ENCODE data around the gene COL6A3.

Gene COL6A3

GRCh38 chr2:237413777-237414661 lies at the start of gene COL6A3:
TSS of gene COL6A3 (minus strand) at chr2:237414164. CDS start at chr2:237396817, 17,347 bp downstream.
- Histone ChIP-seq H3K9me2 (replicated peaks; ENCODE audit: low read depth, low read length) (no peaks in the 10 kb centered on the region), H3K4me2 (ENCODE audit: low read depth, low read length, poor library complexity, severe bottlenecking) (no peak within 1 kb of the TSS), H3K4me3 (ENCODE audit: low read length, poor library complexity, severe bottlenecking) (no peak within 1 kb of the TSS), H3K36me3 (ENCODE audit: insufficient read depth, low read length) (no peaks in the 10 kb centered on the region), H2AFZ (ENCODE audit: low read length) (no peak within 1 kb of the TSS), H4K20me1 (ENCODE audit: insufficient read depth, low read length, poor library complexity, severe bottlenecking) (no peaks in the 10 kb centered on the region), H3K79me2 (ENCODE audit: insufficient read depth, low read length) (no peaks in the 10 kb centered on the region), H3K9me3 (ENCODE audit: insufficient read depth, low read depth, low read length) (no peaks in the 10 kb centered on the region), H3K4me1 (ENCODE audit: insufficient read depth, low read length, poor library complexity, severe bottlenecking) (no peaks in the 10 kb centered on the region), H3K27me3 (ENCODE audit: insufficient read depth, low read length, poor library complexity, severe bottlenecking) (peaks cover 7% of the 10 kb centered on the region), H3F3A (ENCODE audit: low read depth) (no peaks in the 10 kb centered on the region), H3K9ac (ENCODE audit: low read depth, low read length, poor library complexity, severe bottlenecking) (no peak within 1 kb of the TSS)
- TF ChIP-seq EZH2phosphoT487 (IDR thresholded peaks at IDR 0.05; ENCODE audit: borderline replicate concordance) (no peak), CTCF (conservative IDR thresholded peaks at IDR 0.05; ENCODE audit: low read length) (no peak)

- Histone ChIP-seq H3F3A (ENCODE audit: low read depth) (no peaks in the 10 kb centered on the region), H3K4me3 (ENCODE audit: low read length, poor library complexity, severe bottlenecking) (no peak overlapping the region), H4K20me1 (ENCODE audit: insufficient read depth, low read length, poor library complexity, severe bottlenecking) (no peaks in the 10 kb centered on the region), H2AFZ (ENCODE audit: low read length) (no peak overlapping the region), H3K79me2 (ENCODE audit: insufficient read depth, low read length) (no peaks in the 10 kb centered on the region), H3K27me3 (ENCODE audit: insufficient read depth, low read length, poor library complexity, severe bottlenecking) (no peaks in the 10 kb centered on the region), H3K36me3 (ENCODE audit: insufficient read depth, low read length) (no peaks in the 10 kb centered on the region), H3K4me1 (ENCODE audit: insufficient read depth, low read length, poor library complexity, severe bottlenecking) (no peaks in the 10 kb centered on the region), H3K9ac (ENCODE audit: low read depth, low read length, poor library complexity, severe bottlenecking) (no peak overlapping the region), H3K4me2 (ENCODE audit: low read depth, low read length, poor library complexity, severe bottlenecking) (no peak overlapping the region), H3K9me3 (ENCODE audit: insufficient read depth, low read depth, low read length) (no peaks in the 10 kb centered on the region), H3K9me2 (replicated peaks; ENCODE audit: low read depth, low read length) (no peaks in the 10 kb centered on the region)
- no peak for TF ChIP-seq EZH2phosphoT487 (IDR thresholded peaks at IDR 0.05; ENCODE audit: borderline replicate concordance)
- no peak for TF ChIP-seq CTCF (conservative IDR thresholded peaks at IDR 0.05; ENCODE audit: low read length)
Observed at GRCh38 chr2:237459741-237460174, 45.8 kb upstream of the COL6A3 start.

- H3K4me1 ChIP-seq (ENCODE audit: insufficient read depth, low read length, poor library complexity, severe bottlenecking), result no peaks in the 10 kb centered on the region
- H2AFZ ChIP-seq (ENCODE audit: low read length), result no peak overlapping the region
- no peaks in the 10 kb centered on the region for H3K27me3 ChIP-seq (ENCODE audit: insufficient read depth, low read length, poor library complexity, severe bottlenecking)
Observed at GRCh38 chr2:237459226-237459625, 45.3 kb upstream of the COL6A3 start.

More at GRCh38 chr2:237459226-237459625, 45.3 kb upstream of the COL6A3 start:
- no peaks in the 10 kb centered on the region for H3K9me2 ChIP-seq (replicated peaks; ENCODE audit: low read depth, low read length)
- H3K9ac ChIP-seq (ENCODE audit: low read depth, low read length, poor library complexity, severe bottlenecking), result no peak overlapping the region
- H4K20me1 ChIP-seq (ENCODE audit: insufficient read depth, low read length, poor library complexity, severe bottlenecking), result no peaks in the 10 kb centered on the region
- no peaks in the 10 kb centered on the region for H3F3A ChIP-seq (ENCODE audit: low read depth)
- no peaks in the 10 kb centered on the region for H3K9me3 ChIP-seq (ENCODE audit: insufficient read depth, low read depth, low read length)
- no peak overlapping the region for H3K4me2 ChIP-seq (ENCODE audit: low read depth, low read length, poor library complexity, severe bottlenecking)
- H3K36me3 ChIP-seq (ENCODE audit: insufficient read depth, low read length), result no peaks in the 10 kb centered on the region
- H3K4me3 ChIP-seq (ENCODE audit: low read length, poor library complexity, severe bottlenecking), result no peak overlapping the region
- H3K79me2 ChIP-seq (ENCODE audit: insufficient read depth, low read length), result no peaks in the 10 kb centered on the region
- TF ChIP-seq CTCF (conservative IDR thresholded peaks at IDR 0.05; ENCODE audit: low read length) (no peak), EZH2phosphoT487 (IDR thresholded peaks at IDR 0.05; ENCODE audit: borderline replicate concordance) (no peak)

Data from Loucy (cell line).